GOT3 (cell line): ENCODE measurements around the gene GABRG3.

ENCODE experiments used
- DNase-seq: peaks from one replicate; lab custom pipeline; 2025; ENCODE audit warnings: mixed read lengths; lab: John Stamatoyannopoulos, UW

The GABRG3 gene

GRCh38 chr15:27414168-27414870, 443.3 kb downstream of the GABRG3 start:
- DNase-seq, result no peak

- no peak for DNase-seq
These were observed 447.7 kb downstream of the GABRG3 start for GRCh38 chr15:27418726-27419125.

GRCh38 chr15:27422997-27423396, 452.0 kb downstream of the GABRG3 start:
- DNase-seq, result no peak

GRCh38 chr15:27426805-27427204, 455.8 kb downstream of the GABRG3 start:
- no peak for DNase-seq

GRCh38 chr15:27427276-27427675, 456.3 kb downstream of the GABRG3 start:
- no peak for DNase-seq

GRCh38 chr15:27428151-27428550, 457.2 kb downstream of the GABRG3 start:
- DNase-seq, result no peak

- DNase-seq, result no peak
These were observed 458.6 kb downstream of the GABRG3 start for GRCh38 chr15:27429577-27429976.

GRCh38 chr15:27433604-27434003, 462.6 kb downstream of the GABRG3 start:
- no peak for DNase-seq

GRCh38 chr15:27438403-27439375, 467.7 kb downstream of the GABRG3 start:
- no peak for DNase-seq

- no peak for DNase-seq
These were observed 470.1 kb downstream of the GABRG3 start for GRCh38 chr15:27441120-27441519.

- no peak for DNase-seq
These were observed 477.3 kb downstream of the GABRG3 start for GRCh38 chr15:27448234-27448633.

GRCh38 chr15:27448986-27449385, 478.0 kb downstream of the GABRG3 start:
- DNase-seq, result no peak

GRCh38 chr15:27449941-27450340, 479.0 kb downstream of the GABRG3 start:
- no peak for DNase-seq

- no peak for DNase-seq
These were observed 483.5 kb downstream of the GABRG3 start for GRCh38 chr15:27454281-27455075.

GRCh38 chr15:27456807-27457206, 485.8 kb downstream of the GABRG3 start:
- no peak for DNase-seq

- no peak for DNase-seq
These were observed 486.8 kb downstream of the GABRG3 start for GRCh38 chr15:27457766-27458165.

GRCh38 chr15:27458345-27459084, 487.5 kb downstream of the GABRG3 start:
- DNase-seq, result no peak

- no peak for DNase-seq
These were observed 488.9 kb downstream of the GABRG3 start for GRCh38 chr15:27459836-27460235.

- DNase-seq, result no peak
These were observed 490.2 kb downstream of the GABRG3 start for GRCh38 chr15:27461181-27461580.

- no peak for DNase-seq
These were observed 492.6 kb downstream of the GABRG3 start for GRCh38 chr15:27463525-27464088.

- no peak for DNase-seq
These were observed 494.1 kb downstream of the GABRG3 start for GRCh38 chr15:27464941-27465612.
